GM21526 (cell line): ENCODE measurements around the gene WASF3.

Experiments used
- ATAC-seq: cut with Tn5 transposase; IDR thresholded peaks from one replicate; pipeline ENCODE4 v1.9.1; 2021; ENCODE audit warnings: moderate library complexity; ENCODE audit not compliant: unreplicated experiment, low FRiP score

Gene WASF3, protein sequence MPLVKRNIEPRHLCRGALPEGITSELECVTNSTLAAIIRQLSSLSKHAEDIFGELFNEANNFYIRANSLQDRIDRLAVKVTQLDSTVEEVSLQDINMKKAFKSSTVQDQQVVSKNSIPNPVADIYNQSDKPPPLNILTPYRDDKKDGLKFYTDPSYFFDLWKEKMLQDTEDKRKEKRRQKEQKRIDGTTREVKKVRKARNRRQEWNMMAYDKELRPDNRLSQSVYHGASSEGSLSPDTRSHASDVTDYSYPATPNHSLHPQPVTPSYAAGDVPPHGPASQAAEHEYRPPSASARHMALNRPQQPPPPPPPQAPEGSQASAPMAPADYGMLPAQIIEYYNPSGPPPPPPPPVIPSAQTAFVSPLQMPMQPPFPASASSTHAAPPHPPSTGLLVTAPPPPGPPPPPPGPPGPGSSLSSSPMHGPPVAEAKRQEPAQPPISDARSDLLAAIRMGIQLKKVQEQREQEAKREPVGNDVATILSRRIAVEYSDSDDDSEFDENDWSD

GRCh38 chr13:26557393-26558073 is at the start of gene WASF3:
WASF3 (plus strand) TSS chr13:26557683; CDS start chr13:26642271, 84,588 bp downstream.
- ATAC-seq, result peak; percentile 98

DNA sequence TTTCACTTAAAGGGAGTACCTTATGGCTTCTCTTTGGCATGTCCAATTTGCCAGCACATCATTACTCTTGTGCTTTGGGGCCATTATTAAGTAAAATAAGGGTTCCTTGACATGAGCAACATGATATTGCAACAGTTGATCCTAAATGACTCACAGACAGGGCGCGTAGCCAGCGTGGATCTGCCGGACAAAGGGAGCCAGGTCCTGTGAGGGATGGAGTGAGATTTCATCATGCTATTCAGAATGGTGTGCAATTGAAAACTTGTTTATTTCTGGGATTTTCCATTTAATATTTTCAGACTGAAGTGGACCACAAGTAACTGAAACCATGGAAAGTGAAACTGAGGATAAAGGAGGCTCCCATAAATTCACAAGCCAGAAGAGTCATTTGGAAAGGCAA is 48.6 kb upstream of the WASF3 start:
- ATAC-seq, result no peak

GRCh38 chr13:26509491-26509890 is 48.0 kb upstream of the WASF3 start:
- ATAC-seq, result no peak

DNA sequence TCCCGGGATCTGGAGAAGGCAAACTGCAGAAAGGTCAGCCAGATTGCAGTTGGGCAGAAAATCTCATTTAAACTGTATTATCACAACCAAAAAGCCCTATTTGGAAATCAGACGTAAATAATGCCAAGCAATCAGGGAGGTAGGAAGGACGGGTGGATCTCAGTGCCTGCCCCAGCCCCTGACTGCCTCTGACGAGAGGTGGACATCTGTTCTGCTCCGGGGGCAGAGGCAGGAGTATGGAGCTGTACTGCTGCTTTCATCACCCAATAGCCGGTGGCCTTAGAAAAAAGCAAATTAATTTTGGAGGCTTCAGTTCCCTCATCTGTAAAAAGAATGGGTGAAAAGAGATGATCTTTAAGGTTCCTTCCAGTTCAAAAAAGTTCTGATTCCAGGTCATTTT is 43.6 kb upstream of the WASF3 start:
- ATAC-seq, result no peak

GRCh38 chr13:26515721-26516120 is 41.8 kb upstream of the WASF3 start:
- ATAC-seq, result no peak

- no peak for ATAC-seq
Measured at GRCh38 chr13:26517936-26518335, 39.5 kb upstream of the WASF3 start.

GRCh38 chr13:26518451-26518959 is 39.0 kb upstream of the WASF3 start:
- no peak for ATAC-seq

DNA sequence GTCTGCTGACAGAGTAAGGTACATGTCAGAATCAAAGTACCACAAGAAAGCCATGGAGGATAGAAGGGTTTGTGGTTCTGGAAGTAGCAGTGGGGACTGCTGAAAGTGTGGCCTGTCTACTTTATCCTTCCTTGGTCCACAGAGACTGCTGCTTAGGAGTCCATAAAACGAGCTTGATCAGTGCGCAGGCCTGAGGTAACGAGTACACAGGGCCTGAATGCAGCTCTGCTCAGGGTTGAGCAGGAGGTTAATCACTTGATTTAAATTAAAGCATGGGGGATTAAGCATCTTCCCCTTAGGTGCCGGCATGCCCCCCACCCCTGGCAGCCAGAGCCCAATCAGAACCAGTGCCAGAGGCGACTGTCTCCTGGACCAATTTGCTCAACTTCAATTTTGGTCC is 34.9 kb upstream of the WASF3 start:
- no peak for ATAC-seq

DNA sequence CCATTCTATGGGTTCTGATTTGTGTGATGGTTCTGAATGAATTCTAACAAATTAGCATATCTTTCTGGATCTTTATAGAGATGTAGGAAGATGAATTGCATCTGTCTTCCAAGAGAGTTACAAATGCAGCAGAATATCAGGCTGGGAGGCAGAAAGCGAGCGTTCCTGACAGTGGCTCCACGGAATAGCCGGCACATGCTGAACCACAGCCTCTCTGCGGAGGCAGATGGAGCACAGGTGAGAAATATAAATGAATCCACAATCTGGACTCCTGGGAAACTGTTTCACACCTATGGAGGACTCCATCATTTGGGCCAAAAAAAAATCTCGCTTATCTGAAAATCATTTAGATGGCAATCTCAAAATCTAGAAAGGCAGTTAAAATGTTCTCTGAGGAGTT is 34.5 kb upstream of the WASF3 start:
- no peak for ATAC-seq

DNA sequence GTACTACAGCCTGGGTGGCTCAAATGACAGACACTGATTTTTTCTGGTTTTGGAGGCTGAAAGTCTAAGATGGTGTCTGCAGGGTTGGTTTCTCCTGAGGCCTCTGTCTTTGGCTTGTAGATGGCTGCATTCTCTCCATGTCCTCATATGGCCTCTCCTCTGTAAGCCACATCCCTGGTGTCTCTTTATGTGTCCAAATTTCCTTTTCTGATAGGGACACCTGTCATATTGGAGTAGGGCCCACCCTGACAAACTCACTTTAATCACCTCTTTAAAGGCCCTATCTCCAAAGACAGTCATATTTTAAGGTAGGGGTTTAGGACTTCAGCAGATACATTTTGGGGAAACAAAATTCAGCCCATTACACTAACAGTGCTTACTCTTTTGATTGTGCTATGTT is 32.0 kb upstream of the WASF3 start:
- ATAC-seq, result no peak

DNA sequence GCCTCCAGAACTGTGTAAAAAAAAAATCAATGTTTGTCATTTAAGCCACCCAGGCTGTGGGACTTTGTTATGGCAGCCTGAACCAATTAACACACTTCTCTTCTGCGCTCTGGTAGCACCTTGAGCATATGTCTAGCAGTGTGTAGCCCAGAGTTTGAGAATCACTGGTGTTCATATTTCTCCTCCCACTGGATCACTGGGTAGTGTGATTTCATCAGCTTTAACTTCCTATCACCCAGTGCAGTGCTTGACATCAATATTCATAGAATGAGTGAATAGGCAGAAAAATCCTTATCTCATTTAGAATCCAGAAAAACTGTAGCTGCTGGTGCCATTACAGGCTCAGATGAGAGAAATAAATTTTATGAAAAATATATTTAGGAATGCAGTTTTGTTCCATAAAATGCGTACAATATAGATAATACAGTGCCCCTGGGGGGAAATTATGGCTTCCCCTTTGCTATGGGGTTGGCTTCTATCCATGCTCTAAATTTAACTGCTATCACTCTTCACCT is 30.7 kb upstream of the WASF3 start:
- ATAC-seq, result no peak

DNA sequence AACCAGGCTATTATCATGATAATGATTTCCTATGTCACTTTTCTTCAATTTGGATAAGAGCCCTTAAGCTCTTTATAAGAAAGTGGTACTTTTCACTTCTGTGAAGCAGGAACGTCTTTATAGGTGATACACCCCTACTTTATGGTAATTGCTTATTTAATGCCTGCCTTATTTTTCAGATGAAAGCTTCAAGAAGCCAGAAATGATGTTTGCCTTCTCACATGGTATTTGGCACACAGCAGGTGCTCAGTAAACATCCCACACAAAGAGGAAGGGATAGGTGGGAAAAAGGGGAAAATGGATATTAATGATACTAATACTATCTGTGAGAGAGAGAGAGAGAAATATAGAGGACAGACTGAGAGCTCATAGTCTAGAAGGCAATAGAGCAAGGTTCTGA is 29.0 kb upstream of the WASF3 start:
- ATAC-seq, result no peak

DNA sequence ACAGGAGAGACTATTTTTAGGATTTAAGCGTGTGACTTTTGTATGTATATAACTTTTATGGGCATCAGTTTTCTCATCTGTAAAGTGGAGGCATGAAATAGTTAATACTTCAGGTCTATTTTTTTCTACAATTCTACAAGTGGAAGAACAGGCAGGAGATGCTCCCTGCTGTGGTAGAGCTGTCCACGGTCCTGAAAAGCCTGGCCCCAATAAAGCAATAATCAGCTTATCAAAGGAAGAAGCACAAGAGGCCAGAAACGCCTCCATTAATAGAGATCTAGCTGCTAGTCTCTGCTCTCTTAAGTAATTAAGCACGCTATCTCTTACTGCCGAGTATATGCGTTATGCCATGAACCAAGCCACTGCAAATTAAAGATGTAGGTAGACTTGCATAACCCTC is 28.0 kb upstream of the WASF3 start:
- no peak for ATAC-seq

DNA sequence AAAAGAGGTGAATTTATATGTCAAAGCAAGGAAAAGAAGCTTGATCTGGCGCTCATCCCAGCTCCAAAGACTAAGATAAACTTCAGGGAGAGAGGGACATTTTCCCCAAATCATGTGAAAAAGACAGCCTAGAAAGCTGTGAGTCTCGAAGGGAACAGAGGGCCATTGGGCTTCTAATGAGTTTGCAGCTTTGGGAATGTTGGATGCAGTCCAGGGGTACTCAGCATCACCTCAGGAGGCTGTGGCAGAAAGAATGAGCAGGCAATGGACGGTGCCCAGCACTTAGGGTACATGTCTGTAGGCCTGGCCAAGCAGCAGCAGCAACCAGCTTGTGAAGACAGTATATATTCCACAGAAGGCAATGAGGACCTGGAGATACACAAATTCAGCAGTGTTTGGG is 25.7 kb upstream of the WASF3 start:
- ATAC-seq, result no peak

DNA sequence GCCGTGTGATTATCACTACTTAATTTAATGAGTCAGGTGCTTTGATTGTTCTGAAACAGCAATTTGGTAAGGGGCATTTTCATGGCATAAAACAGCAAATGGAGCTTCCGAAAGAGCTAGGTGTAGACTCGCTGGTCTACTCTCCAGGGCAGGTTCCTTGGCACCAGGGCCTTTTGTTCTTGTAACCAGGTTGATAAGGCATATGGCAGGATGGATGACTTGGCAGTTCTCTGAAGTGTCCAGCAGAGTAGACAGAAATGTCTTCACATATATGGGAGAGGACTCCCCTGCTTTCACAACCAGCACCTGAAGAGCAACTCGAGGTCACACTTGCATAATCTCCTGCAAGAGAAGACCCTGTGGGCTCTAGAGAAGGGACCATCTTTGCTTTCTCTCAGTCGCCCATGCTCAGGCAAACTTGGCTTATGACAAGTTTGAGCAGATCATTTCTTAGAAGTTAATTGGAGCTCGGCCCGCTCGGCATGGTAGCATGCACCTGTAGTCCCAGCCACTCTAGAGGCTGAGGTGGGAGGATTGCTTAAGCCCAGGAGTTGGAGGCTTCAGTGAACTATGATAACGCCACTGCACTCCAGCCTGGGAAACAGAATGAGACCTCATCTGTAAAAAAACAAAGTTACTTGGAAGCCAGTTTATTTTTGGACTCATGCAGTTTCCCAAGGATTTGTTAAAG is 23.3 kb upstream of the WASF3 start:
- no peak for ATAC-seq

- no peak for ATAC-seq
Measured at GRCh38 chr13:26538363-26539317, 18.8 kb upstream of the WASF3 start.

GRCh38 chr13:26539738-26540292 is 17.7 kb upstream of the WASF3 start:
- no peak for ATAC-seq

DNA sequence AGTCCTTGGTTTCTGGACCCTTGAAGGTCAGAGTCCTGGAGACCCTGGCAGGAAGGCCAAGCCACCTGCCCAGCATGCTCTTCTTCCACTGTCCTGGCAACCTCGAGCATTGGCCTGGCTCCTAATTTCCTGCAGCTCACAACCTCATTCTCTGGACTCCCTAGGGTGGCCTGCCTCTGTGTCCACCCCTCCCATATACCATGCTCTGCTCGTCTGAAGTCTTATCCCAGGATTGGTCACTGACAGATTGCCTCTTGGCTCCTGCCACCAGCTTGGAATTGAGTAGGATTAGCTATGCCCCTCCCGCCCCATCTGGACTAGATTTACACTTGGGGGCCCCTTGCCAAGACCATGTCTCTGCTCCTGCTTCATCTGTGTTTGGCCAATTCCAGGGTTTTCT is 17.1 kb upstream of the WASF3 start:
- no peak for ATAC-seq

- ATAC-seq, result no peak
Measured at GRCh38 chr13:26541041-26541440, 16.4 kb upstream of the WASF3 start.
